Natural killer cell (primary cell): ENCODE data around the gene EBI3. TPM values are rescaled to one million over a fixed set of nuclear protein-coding genes. Genes with fewer than 3 reads are reported as not detected.

Experiments
- ATAC-seq, 3 donors: fragments of 150-1000 bp in 2 of 3; fragments of 200-7000 bp in 1 of 3; cut with Tn5 transposase; 1 replicate in 1 of 3; 2 replicates in 2 of 3; pipeline ENCODE4 v1.10.0; 2021; ENCODE audit warnings: mild to moderate bottlenecking in 2 of 3, moderate library complexity in 2 of 3
- DNase-seq, 2 donors: peaks; one replicate each; pipeline versions ENCODE4 v3.0.0 to v3.0.0-alpha.2; 2013 to 2021; ENCODE audit warnings: mixed read lengths in 1 of 2
- H3K27ac ChIP-seq: one replicate; pipeline ENCODE4 v1.5.1; 2013; ENCODE audit warnings: mild to moderate bottlenecking, low read length
- H3K27me3 ChIP-seq: one replicate; pipeline ENCODE4 v1.6.1; 2013; ENCODE audit warnings: low read length; ENCODE audit not compliant: control insufficient read depth, insufficient read depth
- H3K36me3 ChIP-seq: one replicate; pipeline ENCODE4 v1.6.1; 2013; ENCODE audit warnings: low read length; ENCODE audit not compliant: control insufficient read depth, insufficient read depth
- H3K4me1 ChIP-seq: one replicate; pipeline ENCODE4 v1.6.1; 2013; ENCODE audit warnings: low read length; ENCODE audit not compliant: control insufficient read depth, insufficient read depth
- H3K4me3 ChIP-seq: one replicate; pipeline ENCODE4 v1.5.1; 2013; ENCODE audit warnings: low read length
- H3K9me3 ChIP-seq: one replicate; pipeline ENCODE4 v1.6.1; 2013; ENCODE audit warnings: low read length; ENCODE audit not compliant: control insufficient read depth, insufficient read depth
- H3K27ac Mint-ChIP-seq, 2 donors: one replicate each; pipeline ENCODE4 v1.8.0; 2022; ENCODE audit warnings: mild to moderate bottlenecking in 2 of 2, mixed read lengths in 2 of 2, moderate library complexity in 1 of 2
- H3K27me3 Mint-ChIP-seq, 2 donors: one replicate each; pipeline ENCODE4 v1.8.0; 2022; ENCODE audit warnings: low read depth in 2 of 2, mixed read lengths in 2 of 2
- H3K36me3 Mint-ChIP-seq: one replicate; pipeline ENCODE4 v1.8.0; 2022; ENCODE audit warnings: mixed read lengths
- H3K4me1 Mint-ChIP-seq, 2 donors: one replicate each; pipeline ENCODE4 v1.8.0; 2022; ENCODE audit warnings: mixed read lengths in 2 of 2
- H3K4me3 Mint-ChIP-seq: one replicate; pipeline ENCODE4 v1.8.0; 2022; ENCODE audit warnings: mild to moderate bottlenecking, moderate library complexity, mixed read lengths
- H3K9me3 Mint-ChIP-seq, 2 donors: one replicate each; pipeline ENCODE4 v1.8.0; 2022; ENCODE audit warnings: mixed read lengths in 2 of 2
- WGBS: methylation state at CpG from one replicate; pipeline ENCODE4 v1.1.7; 2013; ENCODE audit warnings: missing lambda C conversion rate; ENCODE audit not compliant: insufficient coverage; 5-methylcytosine and 5-hydroxymethylcytosine counted together
- intact Hi-C: fragments of 100-400 bp; cut with micrococcal nuclease; formaldehyde crosslinking; loops from one replicate; pipeline ENCODE4 v1.14.2; 2022
- total RNA-seq, 4 donors: library from RNA; stranded (reverse); fragments of 120-200 nt in 1 of 4; gene quantifications; one replicate each; pipeline versions ENCODE4 v1.2.3 to v1.2.4, GENCODE V29; 2013 to 2022
- TF ChIP-seq, protein P1 (sequence below): fragments of 200-600 bp; IDR thresholded peaks from one replicate; pipeline ENCODE4 v1.8.0; 2022; ENCODE audit warnings: antibody characterized with exemption

The EBI3 gene
- total RNA-seq = not detected
- total RNA-seq (2013) = 0.95 TPM

DNA sequence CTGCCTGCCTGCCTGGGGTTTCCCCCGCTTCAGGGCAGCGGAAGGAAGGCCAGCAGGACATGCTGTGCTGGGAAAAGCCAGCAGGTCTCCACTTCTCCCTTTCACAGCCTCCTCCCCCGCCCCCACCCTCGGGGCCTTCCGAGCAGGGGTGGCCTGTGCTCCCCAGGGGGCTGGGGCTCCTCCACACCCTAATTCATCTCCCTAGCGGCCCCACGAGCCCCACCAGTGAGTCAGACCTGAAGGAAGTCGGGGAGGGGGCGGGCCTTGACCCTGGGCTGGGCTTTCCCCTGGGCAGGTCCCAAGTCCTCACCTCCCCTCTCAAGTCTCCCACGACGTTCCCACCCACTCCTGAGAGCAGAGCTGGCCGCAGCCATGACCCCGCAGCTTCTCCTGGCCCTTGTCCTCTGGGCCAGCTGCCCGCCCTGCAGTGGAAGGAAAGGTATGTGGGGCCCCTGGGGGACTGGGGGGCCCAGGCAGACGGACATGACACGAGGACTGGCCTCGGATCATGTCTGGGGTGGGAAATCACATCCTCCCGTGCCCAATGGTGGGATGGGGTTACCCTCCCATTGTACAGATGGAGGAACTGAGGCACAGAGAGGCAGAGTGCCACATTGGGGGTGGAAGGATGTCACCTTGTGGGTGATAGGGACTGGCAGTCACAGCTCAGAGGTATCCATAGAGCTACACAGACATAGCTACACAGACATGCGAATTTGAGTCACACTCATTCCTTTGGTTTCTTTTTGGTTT, at the start of gene EBI3:
Gene EBI3, plus strand, starts transcription at position 345 of the 753 bp plus-strand sequence. Its CDS starts 28 bp downstream, at position 373.
- Mint-ChIP-seq H3K27me3 (peaks cover 0 to 9% of the 10 kb centered on the region in 2 donors), H3K36me3 (no peaks in the 10 kb centered on the region), H3K4me1 (no peaks in the 10 kb centered on the region), H3K9me3 (no peaks in the 10 kb centered on the region), H3K4me3 (no peak within 1 kb of the TSS), H3K27ac (no peak within 1 kb of the TSS)
- ATAC-seq (peak; percentile 42 to 74 (median 69)), DNase-seq (peak in 1 of 2 donors; percentile 41)
- 16% methylated on average over 17 of the region's 19 CpGs for WGBS
- peaks cover 8% of the 10 kb centered on the region for H3K27me3 ChIP-seq
- intact Hi-C loops = no loop called here
- TF ChIP-seq, protein P1, sequence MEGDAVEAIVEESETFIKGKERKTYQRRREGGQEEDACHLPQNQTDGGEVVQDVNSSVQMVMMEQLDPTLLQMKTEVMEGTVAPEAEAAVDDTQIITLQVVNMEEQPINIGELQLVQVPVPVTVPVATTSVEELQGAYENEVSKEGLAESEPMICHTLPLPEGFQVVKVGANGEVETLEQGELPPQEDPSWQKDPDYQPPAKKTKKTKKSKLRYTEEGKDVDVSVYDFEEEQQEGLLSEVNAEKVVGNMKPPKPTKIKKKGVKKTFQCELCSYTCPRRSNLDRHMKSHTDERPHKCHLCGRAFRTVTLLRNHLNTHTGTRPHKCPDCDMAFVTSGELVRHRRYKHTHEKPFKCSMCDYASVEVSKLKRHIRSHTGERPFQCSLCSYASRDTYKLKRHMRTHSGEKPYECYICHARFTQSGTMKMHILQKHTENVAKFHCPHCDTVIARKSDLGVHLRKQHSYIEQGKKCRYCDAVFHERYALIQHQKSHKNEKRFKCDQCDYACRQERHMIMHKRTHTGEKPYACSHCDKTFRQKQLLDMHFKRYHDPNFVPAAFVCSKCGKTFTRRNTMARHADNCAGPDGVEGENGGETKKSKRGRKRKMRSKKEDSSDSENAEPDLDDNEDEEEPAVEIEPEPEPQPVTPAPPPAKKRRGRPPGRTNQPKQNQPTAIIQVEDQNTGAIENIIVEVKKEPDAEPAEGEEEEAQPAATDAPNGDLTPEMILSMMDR = no peak
- H3K9me3 ChIP-seq = no peaks in the 10 kb centered on the region
- H3K36me3 ChIP-seq = no peaks in the 10 kb centered on the region
- no peak within 1 kb of the TSS for H3K4me3 ChIP-seq
- H3K27ac ChIP-seq = no peak within 1 kb of the TSS
- peaks cover 10% of the 10 kb centered on the region for H3K4me1 ChIP-seq

DNA sequence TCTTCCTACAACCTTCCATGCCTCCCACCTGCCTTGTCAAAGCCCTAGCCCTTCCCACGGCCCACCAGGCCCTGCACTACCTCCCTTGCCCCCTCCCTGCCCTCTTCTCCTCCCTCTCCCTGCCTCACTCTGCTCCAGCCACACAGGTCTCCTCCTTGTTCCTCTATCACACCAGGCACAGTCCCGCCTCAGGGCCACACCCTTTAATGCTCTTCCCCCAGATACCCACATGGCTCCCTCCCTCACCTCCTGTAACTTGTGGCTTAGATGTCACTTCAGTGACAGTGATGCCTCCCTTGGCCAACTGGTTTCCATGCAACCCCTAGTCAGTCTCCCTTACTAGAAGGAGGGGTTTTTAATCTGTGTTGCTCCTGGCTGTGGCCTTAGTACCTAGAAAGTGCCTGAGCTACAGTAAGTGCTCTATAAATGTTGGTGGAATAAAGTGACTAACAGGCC, 48.2 kb upstream of the EBI3 start:
- Mint-ChIP-seq H3K27ac (peak overlapping the region; percentile 74 to 95), H3K36me3 (no peaks in the 10 kb centered on the region), H3K4me3 (peak overlapping the region; percentile 61), H3K27me3 (peaks cover 0 to 4% of the 10 kb centered on the region in 2 donors), H3K4me1 (peaks cover 22 to 38% of the 10 kb centered on the region in 2 donors), H3K9me3 (no peaks in the 10 kb centered on the region)
- H3K27ac ChIP-seq = no peak overlapping the region
- H3K36me3 ChIP-seq = no peaks in the 10 kb centered on the region
- no peaks in the 10 kb centered on the region for H3K27me3 ChIP-seq
- WGBS = 73% methylated on average over 2 of the region's 2 CpGs
- peaks cover 31% of the 10 kb centered on the region for H3K4me1 ChIP-seq
- H3K9me3 ChIP-seq = no peaks in the 10 kb centered on the region
- H3K4me3 ChIP-seq = no peak overlapping the region
- intact Hi-C loops = no loop called here
- ATAC-seq = no peak
- no peak for DNase-seq
- TF ChIP-seq, protein P1 = no peak

DNA sequence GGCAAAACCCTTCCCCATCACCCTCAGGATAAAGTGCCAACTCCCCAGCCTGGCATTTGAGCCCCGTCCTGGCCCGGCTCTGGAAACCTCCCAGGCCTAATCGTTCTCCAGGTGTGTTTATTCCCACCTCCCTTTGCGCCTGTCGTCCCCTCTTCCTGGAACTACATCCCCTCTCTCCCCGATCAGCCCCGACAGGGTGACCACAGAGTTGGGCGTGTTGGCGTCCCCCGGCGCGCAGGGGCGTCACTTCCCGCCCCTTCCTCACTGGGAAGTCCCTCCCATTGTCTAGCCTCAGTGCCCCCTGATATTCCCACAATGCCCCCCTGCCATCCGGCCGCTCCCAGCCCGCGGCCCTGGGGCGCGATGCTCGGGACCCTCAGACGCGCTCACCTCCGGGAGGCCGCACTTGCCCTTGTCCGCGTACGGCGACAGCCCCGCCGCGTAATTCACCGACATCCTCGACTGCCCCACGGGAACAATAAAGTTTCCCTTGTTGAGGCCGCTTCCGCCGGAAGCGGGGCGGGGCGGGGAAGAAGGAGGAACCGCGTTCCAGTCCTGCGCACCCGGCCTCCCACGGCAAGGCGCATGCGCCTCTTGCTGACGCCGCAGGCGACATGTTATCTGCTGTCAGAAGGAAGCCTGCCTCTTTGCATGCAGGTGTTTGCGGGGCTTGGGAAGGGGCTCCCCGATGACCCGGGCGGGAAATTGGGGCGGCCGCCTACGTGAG, 47.1 kb upstream of the EBI3 start, which contains the start of the genes ANKRD24 and SIRT6:
Gene ANKRD24, plus strand, starts transcription at position 606 of the 727 bp plus-strand sequence. CDS start 3,737 bp downstream, outside the sequence.
Gene SIRT6, minus strand, starts transcription at position 480 of the 727 bp plus-strand sequence. Its CDS starts 24 bp downstream, at position 456.
- intact Hi-C loops = no loop called here
- peak within 1 kb of the TSS; percentile 84 for H3K4me3 ChIP-seq
- DNase-seq = peak; percentile 93 to 99

More for the DNA sequence above, 47.1 kb upstream of the EBI3 start, which contains the start of the genes ANKRD24 and SIRT6:
- H3K9me3 ChIP-seq = no peaks in the 10 kb centered on the region
- no peaks in the 10 kb centered on the region for H3K36me3 ChIP-seq
- TF ChIP-seq, protein P1 = no peak
- H3K27ac ChIP-seq = peak within 1 kb of the TSS; percentile 67
- H3K4me1 Mint-ChIP-seq = peaks cover 22 to 43% of the 10 kb centered on the region in 2 donors
- H3K27me3 ChIP-seq = no peaks in the 10 kb centered on the region
- peaks cover 0 to 4% of the 10 kb centered on the region in 2 donors for H3K27me3 Mint-ChIP-seq
- H3K27ac Mint-ChIP-seq = peak within 1 kb of the TSS; percentile 95 to 99
- no peaks in the 10 kb centered on the region for H3K36me3 Mint-ChIP-seq
- ATAC-seq = peak; percentile 95 to 96 (median 95)
- WGBS = under 1% methylated on average over 58 of the region's 58 CpGs
- H3K4me1 ChIP-seq = peaks cover 37% of the 10 kb centered on the region
- peak within 1 kb of the TSS; percentile 98 for H3K4me3 Mint-ChIP-seq
- H3K9me3 Mint-ChIP-seq = no peaks in the 10 kb centered on the region
